IPS-NIHi7 (cell line): Measurements from ENCODE around the gene LIPK.
"Not testable (repeated sequence)": the region's sequence is repeated elsewhere in the genome, so short reads cannot be mapped to it uniquely, and the experiment has no call there.

Source experiments
- DNase-seq: peaks from one replicate; pipeline ENCODE4 v3.0.0; 2012; ENCODE audit warnings: mixed read lengths; ENCODE audit errors: extremely low spot score

LIPK gene

GRCh38 chr10:88705958-88706357, at the start of gene LIPK:
Gene LIPK, plus strand, starts transcription at chr10:88706249. Its CDS starts 18,295 bp downstream, at chr10:88724544.
- DNase-seq: no peak

DNA sequence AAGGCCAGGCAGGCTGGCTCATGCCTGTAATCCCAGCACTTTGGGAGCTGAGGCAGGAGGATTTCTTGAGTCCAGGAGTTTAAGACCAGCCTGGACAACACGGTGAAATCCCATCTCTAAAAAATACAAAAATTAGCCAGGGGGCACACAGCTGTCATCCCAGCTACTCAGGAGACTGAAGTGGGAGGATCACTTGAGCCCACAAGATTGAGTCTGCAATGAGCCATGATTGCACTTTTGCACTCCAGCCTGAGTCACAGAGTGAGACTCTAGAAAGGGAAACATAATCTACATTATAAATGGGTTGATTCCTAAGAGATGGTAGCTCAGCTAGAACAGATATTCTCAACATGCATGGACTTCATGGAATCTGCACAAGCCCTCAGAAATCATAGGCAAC, 48.1 kb upstream of the LIPK start:
- no peak for DNase-seq

GRCh38 chr10:88659725-88660597, 46.1 kb upstream of the LIPK start:
- DNase-seq: no peak

DNA sequence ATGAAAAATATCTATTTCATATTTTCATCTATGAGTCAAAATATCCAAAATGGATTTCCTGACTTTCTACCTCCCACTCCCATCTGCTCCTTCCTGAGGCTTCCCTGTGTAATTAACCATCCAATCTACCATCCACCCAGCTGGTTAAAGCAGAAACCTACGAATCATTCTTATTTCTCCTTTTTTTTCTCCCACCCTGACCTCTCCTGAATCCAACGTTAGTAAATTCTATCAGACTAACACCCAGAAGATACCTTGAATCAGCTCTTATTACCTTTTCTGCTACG, 45.5 kb upstream of the LIPK start:
- DNase-seq: no peak

GRCh38 chr10:88661018-88661417, 45.0 kb upstream of the LIPK start:
- DNase-seq: no peak

DNA sequence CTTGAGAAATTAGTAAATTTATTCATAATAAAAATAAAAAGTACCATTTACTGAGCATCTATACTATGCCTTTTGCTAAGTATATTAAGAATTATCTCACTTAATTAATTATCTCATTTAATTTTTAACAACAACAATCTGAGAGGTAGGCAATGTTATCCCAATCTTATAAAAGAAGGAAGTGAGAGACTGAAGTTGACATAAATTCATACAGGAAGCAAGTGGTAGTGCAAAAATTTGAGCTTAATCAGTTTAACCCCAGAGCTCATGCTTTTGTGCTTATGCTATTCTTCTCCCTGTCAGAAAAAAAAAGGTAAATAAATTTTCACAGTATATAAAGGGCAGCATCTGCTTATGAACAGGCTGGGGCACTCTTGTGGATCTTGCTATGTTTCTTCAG, 44.5 kb upstream of the LIPK start:
- DNase-seq: no peak

DNA sequence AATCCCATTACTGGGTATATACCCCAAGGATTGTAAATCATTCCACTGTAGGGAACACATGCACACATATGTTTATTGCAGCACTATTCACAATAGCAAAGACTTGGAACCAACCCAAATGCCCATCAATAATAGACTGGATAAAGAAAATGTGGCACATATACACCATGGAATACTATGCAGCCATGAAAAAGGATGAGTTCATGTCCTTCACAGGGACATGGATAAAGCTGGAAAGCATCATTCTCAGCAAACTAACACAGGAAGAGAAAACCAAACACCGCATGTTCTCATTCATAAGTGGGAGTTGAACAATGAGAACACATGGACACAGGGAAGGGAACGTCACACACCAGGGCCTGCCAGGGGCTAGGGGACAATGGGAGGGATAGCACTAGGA, 42.9 kb upstream of the LIPK start:
- not testable (repeated sequence) for DNase-seq

- DNase-seq: no peak
These were observed 41.9 kb upstream of the LIPK start, which contains the start of gene LIPF for GRCh38 chr10:88664142-88664541. Gene LIPF, plus strand, starts transcription at chr10:88664442. Its CDS starts 2,856 bp downstream, at chr10:88667298.

DNA sequence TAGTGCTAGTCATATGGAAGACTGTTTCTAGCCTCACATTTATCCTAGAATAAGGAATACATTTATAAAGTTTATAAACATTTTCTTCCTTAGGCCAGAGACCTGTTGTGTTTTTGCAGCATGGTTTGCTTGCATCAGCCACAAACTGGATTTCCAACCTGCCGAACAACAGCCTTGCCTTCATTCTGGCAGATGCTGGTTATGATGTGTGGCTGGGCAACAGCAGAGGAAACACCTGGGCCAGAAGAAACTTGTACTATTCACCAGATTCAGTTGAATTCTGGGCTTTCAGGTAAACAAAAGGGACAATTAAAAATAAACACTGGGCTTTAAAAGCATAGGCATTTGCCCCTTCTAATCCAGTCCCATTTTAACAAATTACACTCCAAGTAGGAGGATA, 37.6 kb upstream of the LIPK start:
- no peak for DNase-seq

- no peak for DNase-seq
These were observed 35.6 kb upstream of the LIPK start for GRCh38 chr10:88670497-88670896.

DNA sequence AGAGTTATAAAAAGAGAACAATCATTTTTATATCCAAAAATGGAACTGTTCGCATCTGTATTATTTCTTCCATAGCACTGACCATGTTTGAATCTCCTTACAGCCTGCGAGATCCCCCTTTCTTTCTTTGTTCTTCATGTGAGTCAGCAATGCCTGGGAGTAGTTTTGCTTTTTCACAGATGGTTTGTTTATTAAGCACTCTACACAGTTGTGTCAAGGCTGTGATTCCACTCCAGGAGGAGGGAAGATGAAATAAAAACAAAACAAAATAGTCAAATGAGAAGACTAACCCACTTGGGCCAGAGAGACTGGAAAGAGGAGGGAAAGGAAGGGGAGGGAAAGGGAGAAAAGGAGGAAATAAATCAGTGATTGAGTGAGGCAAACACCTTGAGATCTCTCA, 34.0 kb upstream of the LIPK start:
- DNase-seq: no peak

DNA sequence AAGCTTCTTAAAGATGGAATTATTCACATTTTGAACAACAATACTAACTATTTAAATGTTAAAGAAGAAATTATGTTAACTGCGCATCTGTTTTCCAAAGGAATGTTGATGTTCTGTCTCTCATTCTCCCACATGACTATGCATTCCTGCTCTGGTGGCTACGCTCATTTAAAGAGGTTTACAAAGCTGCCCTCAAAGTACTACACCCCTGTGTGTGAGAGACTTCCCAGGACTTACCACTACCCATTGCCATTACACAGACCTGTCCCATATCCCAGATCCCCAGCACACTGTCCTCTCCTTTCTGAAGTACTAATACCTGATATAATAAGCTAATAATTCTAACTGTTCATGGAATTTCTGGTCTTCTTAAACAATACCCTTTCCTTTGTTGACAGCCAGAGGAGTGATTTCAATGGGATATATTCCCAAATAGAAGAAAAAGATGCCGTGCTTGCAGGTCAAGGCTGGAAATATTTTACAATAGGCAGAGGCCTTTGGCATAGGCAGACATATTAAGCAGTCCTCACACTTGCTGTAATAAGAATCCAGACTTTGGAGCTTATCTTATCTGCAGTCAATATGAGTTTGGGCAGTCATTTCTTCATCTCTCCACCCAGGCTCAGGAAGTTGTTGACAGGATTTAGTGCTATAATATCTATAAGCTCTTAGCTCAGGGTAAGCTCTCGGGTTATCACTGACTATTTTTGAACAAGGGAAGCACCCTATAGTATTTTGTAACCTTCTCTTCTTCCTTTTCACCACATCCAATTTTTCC, 29.6 kb upstream of the LIPK start:
- DNase-seq: no peak

GRCh38 chr10:88680958-88681357, 25.1 kb upstream of the LIPK start:
- DNase-seq: no peak

- DNase-seq: no peak
These were observed 23.6 kb upstream of the LIPK start for GRCh38 chr10:88682491-88682890.

DNA sequence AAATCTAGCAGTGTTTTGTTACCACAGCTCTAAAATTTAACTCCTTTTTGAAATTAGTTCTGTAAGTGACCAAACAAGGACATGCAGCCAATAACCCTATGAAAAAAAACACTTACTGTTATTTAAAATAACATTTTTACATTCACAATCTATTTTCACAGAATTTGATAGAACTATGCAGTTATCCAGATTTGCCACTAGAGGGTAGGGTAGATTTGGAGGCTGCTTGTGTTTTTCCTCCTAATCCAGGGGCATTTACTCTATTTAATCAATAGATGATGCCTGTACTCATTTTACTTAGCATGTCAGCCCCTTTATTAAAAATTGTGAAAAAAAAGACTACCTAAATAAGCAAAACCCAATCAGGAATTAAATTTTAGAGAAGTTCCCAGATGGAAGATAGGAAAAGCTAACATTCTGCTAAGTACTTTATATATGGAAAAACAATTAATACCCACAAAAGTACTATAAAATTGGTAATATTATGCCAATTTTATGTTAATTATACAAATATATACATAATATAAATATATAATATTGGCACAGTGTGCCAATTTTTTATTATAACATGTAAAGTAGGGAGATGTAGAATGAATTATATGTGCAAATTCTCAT, 18.1 kb upstream of the LIPK start:
- DNase-seq: peak; percentile 21

GRCh38 chr10:88689366-88689765, 16.7 kb upstream of the LIPK start:
- DNase-seq: no peak

DNA sequence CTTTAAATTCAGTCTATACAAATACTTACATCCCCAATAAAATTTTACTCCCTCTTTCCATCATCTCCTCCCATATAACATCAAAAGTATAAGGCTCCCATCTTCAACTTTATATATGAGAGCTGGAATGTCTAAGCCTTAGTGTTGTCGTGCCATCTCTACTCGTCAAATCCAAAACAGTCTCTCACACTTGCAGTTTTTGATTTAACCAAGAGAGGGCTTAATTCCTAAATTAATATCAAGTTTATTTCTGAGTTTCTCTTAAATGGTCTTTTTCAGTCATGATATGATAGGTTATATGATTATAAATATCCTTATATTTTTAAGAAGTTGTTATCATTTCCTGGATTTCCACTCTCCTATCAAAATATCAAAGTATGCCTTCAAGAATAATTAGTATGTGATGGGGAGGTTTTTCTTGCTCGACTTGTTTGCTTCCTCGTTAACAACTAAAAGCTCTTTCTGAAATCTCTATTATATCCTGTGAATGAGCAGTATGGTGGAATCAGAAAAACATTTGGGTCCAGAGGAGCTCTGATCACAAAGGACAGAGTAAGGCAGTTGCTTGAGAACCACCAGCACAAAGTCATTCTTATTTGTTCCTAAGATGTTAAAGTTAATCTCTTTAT, 12.5 kb upstream of the LIPK start:
- DNase-seq: no peak

GRCh38 chr10:88702848-88703597, 3.0 kb upstream of the LIPK start:
- DNase-seq: peak; percentile 76

DNA sequence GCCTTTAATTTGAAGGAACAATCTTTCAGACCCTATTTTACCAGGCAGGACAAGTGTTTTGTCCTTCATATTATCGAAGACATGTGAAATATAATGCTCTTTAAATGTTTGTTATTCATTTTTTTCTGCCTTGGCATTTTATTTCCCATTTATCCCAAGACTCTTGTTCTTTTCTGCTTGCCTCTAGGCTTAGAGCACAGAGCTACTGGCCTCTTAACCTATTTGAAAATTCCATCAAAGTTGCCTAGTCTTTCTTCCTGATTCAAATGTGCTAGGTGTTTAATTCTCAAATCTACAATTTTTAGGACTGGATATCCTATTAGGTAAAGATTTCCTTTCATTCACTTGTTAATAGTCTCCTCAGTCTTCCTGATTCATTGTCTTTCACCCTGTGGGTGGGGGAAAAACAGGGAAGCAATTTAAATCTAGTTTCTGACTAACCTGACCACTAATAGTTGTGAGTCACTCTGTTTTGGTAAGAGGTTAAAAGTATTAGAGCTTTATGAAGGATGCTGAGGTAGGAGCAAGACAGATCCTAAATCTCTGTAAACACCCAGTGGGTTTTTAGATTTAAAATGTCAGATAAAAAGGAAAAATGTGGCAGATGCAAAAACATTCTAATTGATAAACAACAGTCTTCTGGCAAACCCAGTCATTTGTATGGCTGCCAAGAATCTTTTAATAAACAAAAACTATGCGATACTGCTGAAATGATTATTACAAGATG, 1.5 kb downstream of the LIPK start:
- no peak for DNase-seq

GRCh38 chr10:88709361-88709760, 3.3 kb downstream of the LIPK start:
- DNase-seq: not testable (repeated sequence)

DNA sequence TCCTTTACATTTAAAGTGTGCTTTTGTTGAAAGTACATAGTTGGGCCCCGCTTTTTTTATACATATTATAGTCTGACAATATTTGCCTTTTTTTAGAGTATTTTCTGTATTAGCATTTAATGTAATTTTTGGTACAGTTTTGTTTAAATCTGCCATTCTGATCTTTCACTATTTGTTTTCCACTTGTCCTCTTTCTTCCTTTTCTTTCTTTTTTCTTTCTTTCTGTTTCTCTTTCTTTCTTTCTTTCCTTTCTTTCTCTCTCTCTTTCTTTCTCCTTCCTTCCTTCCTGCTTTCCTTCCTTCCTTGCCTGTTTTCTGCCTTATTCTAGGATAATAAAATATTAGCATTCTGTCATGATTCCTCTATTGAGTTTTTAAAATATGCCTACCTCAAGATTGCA, 9.5 kb downstream of the LIPK start:
- DNase-seq: no peak
